Stimulated activated CD4-positive, alpha-beta T cell treated with anti-CD3 and anti-CD28 coated beads, Interleukin-1b, Interleukin-23, amount 100 ng/mL, for 1 hour (primary cell): ENCODE results near the gene GIMD1.
"Not testable (repeated sequence)": the region's sequence is repeated elsewhere in the genome, so short reads cannot be mapped to it uniquely, and the experiment has no call there.

Experiments
- DNase-seq, 2 donors: peaks; one replicate each; pipeline ENCODE4 v3.0.0-alpha.2; 2020; ENCODE audit warnings: low read depth in 2 of 2

Gene GIMD1

DNA sequence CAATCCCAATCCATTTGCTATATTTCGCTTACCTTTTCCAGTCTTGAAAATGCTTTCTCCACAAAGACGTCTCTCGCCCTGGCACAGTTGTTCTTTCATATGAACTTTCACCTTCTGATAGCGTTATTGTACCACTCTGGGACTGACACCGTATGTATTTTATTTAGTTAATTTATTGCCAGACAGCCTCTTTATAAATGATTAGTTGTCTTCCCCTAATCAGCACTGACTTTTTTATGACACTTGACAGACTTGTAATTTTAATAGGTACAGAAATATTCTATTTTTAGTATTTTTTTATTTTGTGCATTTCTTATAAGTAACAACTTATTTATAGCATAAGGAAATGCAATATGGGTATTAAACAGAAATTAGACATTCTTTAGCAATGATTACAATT lies at the start of gene GIMD1:
Gene GIMD1, minus strand, starts transcription at position 101 of the 400 bp plus-strand sequence. CDS start 1,343 bp downstream, outside the sequence.
- no peak for DNase-seq

DNA sequence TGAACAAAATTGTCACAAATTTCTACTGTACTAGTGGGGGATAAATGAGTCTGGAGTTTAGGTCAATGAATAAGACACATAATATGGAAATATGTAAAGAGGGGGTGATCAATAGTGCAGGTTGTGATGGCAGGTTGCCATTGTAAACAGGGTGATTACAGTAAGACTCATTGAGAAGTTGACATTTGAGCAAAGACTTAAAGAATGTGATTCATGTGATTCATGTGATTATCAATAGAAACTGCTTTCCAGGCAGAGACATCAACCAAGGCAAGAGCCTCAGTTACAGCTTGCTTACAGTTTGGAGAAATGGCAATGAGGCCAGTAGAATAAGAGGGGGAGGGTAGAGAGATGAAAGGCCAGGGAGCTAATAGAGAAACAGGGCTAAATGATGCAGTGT lies 45.8 kb upstream of the GIMD1 start:
- DNase-seq: no peak

DNA sequence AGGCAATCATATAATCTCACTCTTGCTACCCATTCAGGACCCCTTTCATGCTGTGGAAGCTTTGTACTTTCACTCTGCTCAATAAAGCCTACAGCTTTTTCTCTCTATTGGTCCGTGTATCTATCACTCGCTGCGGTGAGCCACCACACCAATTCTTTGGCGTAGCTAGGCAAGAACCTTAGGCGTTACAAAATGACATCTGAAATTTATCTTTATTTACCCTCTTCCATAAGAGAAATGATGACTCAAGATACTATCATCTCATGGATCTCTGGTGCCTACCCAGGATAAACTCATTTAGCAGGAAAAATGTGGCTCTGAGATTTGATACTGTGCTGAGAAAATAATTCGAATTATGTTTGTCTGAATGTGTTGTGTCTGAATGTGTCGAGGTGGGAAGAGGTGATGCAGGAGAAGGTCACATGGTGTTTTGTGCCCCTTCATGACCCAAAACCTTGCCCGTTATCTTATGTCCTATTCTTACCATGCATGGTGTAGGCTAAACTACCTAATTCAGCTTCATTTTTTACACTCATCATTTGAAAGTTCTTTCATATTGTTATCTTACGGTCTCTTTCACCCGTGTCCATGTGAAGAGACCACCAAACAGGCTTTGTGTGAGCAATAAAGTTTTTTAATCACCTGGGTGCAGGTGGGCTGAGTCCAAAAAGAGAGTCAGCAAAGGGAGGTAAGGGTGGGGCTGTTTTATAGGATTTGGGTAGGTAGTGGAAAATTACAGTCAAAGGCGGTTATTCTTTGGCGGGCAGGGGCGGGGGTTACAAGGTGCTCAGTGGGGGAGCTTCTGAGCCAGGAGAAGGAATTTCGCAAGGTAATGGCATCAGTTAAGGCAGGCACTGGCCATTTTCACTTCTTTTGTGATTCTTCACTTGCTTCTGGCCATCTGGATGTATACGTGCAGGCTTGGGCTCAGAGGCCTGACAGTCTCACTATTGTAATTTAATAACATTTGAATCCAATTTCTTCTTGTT lies 41.6 kb upstream of the GIMD1 start:
- no peak for DNase-seq

DNA sequence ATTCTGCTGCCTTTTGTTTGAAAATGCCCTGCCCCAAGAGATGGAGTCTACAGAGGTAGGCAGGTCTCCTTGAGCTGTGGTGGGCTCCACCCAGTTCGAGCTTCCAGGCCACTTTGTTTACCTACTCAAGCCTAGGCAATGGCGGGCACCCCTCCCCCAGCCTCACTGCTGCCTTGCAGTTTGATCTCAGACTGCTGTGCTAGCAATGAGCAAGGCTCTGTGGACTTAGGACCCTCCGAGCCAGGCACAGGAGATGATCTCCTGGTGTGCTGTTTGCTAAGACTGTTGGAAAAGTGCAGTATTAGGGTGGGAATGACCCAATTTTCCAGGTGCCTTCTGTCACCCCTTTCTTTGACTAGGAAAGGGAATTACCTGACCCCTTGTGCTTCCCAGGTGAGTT lies 39.4 kb upstream of the GIMD1 start:
- DNase-seq: not testable (repeated sequence)

DNA sequence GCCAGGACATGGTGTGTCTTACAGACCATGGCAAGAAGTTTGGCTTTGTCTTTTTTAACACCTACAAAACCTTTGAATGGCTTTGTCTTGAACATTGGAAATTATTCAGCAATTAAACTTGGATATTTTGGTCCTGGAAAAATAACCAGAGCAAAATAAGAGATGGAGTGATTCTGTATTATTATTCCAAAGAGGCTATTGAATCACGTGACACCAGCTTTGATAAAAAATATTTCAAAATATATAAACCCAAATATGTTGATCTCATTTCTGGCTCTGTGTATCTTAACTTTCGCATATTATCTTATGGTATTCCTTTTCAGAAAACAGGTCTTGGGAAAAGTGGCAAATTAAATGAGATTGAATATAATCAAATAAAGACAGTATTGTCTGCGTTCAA lies 32.6 kb upstream of the GIMD1 start:
- no peak for DNase-seq

DNA sequence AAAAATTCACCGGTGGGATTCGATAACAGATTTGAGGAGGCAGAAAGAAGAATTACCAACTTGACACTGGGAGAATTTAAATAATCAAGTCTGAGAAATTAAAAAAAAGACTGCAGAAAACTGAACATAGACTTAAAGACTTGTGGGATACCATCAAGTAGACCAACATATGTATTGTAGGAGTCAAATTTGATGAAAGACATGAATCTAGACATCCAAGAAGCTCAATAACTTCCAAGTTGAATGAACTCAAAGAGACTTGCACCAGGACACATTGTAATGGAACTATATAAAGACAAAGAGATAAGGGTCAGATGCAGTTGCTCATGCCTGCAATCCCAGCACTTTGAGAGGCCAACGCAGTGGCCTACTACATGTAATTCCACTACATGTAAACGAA lies 30.3 kb upstream of the GIMD1 start:
- DNase-seq: not testable (repeated sequence)

DNA sequence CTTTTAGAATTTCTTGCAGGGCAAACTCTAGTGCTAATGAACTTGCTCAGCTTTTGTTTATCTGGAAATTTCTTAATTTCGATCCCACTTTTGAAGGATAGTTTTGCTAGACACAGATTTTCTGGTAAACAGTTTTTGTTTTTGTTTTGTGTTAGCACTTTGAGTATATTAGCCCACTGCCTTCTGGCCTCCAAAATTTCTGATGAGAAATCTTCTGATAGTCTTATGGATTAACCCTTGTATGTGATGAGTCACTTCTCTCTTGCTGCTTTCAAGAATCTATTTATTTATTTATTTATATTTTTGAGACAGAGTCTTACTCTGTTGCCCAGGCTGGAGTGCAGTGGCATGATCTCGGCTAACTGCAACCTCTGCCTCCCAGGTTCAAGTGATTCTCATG lies 27.0 kb upstream of the GIMD1 start:
- DNase-seq: no peak

DNA sequence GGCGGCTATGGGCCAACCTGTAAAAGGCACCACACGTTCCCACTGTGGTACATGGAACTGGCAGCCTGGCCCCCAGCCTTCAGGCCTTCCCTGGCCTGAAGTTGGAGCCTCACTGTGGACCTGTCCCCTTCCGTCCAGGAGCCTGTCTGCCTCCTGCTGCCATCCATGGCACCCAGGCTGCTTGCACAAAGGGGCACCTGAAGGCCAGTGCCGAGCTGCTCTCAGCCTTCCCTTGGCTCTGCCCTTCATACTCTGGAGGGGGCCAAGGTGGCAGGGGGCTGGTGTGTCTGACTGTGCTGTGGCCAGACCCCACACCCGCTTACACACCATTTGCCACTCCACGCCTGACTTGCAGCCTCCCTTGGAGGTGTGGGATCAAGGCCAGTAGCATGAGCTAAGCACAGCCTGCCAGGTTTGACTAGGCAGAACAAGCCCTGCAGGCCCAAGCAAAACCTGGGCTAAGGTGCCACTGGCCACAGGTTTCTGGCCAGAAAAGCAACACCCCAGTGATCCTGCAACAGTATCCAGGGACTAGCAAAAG lies 17.3 kb upstream of the GIMD1 start:
- DNase-seq: no peak

DNA sequence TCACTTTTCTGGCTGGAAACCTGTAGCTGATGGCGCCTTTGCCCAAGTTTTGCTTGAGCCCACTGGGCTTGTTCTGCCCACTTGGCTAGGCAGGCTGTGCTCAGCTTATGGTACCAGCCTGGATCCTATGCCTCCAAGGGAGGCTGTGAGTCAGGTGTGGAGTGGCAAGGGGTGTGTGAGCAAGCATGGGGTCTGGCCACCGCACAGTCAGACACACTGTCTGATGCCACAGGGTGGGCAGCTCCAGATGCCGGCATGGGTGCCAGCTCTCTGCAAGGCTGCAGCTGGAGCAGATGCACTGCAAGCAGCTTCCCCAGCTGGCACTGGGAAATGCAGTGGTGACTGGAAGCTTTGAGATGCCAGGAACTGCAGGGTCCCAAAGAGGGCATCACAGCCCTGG lies 16.3 kb upstream of the GIMD1 start:
- no peak for DNase-seq

DNA sequence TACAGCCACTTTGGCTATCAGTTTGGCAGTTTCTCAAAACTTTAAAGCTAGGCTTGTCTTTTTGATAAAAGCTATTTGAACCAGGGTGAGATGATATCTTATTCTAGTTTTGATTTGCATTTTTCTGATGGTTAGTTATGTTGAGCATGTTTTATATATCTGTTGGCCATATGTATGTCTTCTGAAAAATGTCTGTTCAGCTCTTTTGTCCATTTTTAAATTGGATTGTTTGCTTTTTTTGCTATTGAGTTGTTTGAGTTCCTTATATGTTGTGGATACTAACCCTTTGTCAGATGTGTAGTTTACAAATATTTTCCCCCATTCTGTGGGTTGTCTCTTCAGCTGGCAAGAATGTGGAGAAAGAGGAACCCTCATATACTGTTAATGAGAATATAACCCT lies 11.6 kb upstream of the GIMD1 start:
- DNase-seq: no peak

DNA sequence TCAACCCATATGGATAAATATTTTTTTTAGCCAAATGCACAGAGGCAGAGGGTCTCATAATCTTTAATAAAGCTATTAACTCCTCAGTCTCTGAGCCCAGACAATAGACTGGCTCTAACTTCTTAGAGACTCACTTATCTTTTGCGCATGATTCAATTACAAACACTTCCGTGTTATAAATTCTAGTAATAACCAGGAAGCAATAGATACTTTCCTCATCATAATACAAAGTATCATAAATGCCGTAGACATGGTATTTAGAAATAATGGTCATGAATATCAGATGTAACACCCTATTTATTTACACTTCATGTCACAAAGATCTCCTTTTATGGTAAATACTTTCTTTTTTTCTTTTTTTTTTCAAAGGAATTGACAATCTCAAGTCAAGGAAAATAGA lies 4.4 kb upstream of the GIMD1 start:
- DNase-seq: no peak

DNA sequence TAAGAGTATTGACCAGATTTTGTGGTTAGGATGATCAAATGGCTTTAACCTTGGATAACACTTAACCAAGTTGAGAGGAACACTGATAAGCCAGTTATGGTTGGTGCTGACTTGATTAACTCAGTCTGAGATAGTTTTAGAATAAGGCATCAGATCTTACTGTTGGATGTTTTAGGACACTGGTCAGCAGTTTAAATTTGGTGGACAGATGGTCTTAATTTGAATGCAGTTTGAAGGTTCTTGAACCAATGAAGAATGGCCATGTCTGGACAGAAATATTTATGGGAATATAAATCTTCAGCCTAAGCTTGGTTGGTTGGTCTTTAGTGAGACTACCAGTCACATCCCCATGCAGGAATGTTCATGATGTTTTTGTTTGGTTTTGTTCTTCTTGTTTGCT lies 2.6 kb upstream of the GIMD1 start:
- no peak for DNase-seq

DNA sequence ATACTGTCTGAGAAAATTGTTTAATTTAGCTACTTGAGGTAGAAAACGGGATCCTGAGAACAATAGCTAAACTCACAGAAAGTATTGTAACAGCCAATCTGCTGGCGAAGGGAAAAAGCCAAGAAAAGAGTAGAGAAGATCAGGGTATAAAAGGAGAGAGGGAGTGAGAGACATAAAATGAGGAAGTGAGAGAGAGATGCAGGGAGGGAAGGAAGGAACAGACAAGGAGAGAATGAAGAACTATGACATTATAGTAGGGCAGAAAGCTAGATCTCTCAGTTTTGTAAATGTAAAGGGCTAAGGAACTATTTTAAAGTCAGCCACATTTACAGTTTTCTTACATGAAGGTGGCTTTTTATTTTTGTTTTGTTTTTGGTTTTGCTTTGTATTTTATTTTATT lies 1.6 kb upstream of the GIMD1 start:
- no peak for DNase-seq

DNA sequence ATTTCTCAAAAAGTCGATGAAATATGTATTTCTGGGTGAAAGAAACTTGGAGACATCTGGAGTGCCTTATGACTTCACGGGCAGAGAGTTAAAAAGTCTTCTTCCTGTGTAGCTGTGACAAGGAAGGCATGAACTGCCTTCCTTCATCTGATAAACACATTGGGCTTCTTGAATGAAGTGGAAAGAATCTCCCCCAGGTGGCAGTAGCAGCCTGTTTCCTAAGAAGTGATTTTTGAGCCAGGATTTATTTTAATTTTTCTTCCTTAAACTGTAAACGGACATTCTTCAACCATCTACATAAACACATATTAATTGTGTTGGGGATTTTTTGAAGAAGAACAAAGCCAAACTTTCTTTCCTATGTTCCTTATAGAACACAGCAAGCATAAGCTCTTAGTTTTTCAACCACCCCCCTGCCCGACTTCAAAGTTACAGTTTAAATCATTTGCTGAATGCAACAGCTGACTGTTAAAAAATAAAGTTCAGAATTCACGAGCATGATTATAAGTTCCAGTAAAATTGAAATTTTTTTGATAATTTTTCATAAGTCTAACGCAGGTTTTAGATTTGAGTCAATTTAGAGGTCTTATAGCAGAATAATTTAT lies 980 bp upstream of the GIMD1 start:
- no peak for DNase-seq

DNA sequence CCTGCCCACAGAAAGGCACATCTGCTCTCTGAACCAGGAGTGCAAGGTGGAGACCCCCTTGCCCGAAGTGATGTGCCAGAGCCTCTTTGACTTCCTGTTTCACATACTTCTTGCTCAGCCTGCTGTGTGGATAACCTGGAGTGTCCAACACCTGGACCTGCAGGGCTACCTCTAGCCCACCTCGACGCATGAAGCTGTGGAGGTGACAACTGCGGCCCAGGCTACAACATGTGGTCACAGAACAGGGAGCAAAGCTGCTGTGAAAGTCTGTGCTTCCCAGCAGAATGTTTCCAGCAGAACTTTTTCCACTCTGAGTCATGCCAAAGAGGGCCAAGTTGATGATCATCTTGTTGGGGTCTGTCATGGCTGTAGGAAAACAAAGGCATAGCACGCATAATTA lies 1.5 kb downstream of the GIMD1 start:
- no peak for DNase-seq

DNA sequence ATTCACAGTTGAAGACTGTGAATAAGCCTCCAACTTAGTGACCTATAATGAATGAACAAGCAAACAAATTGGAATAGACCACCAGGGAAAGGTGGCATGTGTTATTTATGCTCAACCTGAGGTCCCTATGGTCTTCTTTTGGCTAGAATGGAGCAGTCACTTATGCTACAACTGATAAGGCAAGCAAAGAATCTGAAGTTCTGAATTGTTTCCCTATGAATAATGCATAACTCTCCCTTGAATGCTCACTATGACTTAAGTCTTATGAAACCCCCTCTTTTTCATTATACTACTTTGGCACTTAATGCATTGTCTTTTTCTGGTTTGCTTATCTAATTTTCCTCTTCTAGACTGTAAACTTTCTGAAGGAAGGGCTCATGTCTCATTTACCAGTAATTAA lies 2.6 kb downstream of the GIMD1 start:
- DNase-seq: no peak

DNA sequence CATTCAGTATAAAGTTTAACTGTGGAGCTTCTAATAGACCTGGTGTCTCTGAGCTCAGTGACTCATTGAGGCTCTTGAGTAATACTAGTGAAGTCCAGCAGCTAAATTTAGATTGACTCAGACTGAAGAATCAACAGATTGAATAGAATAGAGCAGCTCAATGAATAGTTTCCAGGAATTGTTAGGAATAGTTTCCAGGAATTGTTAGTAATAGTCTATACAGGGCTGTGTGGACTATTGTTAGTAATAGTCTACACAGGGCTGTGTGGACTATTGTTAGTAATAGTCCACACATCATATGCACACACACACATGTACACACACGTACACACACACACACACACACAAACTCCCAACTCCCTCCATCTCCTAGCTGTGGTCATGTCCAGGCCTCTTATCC lies 3.0 kb downstream of the GIMD1 start:
- no peak for DNase-seq

DNA sequence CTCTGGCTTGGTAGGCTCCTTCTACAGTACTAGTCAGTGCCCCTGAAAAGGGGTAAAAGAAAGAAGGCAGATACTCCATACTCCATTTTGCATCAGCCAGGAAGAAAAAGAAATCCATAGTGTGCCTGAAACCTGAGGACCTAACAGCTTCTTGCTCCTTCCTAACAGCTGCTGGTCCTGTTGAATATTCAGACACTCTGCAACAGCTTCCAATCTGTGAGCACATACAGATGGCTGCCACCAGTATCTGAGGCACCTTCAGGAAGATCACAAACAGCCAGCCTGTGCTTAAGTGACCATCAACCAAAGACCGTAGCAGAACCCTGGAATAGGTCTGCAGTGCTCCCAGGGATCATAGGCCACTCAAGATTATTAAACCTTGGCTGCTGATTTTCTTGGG lies 4.3 kb downstream of the GIMD1 start:
- no peak for DNase-seq

DNA sequence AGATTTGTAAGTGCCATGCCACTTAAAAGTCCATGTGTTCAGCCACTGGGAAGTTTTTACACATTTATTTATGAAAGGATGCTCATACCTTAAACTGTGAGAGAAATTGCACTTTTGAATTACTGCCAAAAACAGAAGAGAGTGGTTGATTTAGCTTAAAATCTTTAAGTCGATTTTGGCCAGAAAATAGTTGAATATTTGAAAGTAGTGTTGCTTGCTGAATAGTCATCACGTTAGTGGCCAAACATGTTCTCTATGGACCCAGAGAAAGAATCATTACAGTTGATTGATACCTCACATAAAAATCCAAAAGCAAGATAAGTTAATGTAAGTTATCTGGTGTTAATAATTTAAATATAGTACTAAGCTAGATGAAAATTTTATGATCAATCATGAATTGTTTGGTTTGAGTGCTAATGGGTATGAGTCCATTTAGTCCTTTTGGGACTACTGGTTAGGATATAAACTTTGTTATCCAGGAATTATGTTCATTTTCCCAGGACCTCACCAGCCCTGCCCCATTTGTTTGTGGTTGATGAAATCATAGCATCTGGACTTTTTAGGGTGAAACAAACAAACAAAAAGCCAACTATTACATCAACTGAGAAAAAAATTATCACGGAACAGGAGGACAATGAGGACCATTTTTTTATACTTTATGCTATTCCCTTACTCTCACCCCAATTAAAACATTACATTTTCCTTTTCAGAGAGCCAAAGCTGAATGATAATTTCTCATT lies 6.3 kb downstream of the GIMD1 start:
- DNase-seq: no peak

DNA sequence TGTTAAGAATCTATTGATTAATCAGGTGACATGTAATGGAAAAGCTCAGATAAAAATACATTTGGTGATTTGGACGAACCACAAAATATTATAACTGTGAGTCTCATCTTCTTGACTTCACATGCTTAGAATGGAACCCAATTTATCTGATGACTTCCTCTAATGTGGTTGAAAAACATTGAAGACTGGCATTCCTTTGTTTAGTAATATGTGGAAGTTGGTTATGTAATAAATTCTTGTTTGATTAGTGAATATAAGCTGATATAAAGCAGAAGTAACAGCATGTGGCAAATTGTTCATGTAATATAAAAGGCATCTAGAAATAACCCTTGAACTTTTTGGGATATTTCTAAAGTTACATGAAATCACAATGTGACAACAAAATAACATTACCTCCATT lies 9.7 kb downstream of the GIMD1 start:
- DNase-seq: no peak

DNA sequence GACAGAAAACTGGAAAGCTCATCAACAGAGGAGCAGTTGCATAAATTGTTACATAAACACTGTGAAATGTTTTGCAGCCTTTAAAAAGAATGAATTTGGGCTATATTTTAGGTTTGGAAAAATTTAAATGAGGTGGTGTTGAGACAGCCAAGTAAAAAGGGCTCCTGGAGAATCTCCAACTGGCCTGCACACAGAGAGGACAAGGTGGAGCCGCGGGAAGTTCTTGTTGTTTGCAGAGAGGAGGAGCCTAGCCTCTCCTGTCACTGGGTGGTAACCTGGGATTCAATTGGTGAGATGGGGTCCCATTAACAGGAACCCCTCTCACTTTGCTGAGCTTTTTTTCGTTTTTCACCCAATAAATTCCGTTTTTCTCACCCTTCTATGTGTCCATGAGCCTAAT lies 13.4 kb downstream of the GIMD1 start:
- DNase-seq: no peak

DNA sequence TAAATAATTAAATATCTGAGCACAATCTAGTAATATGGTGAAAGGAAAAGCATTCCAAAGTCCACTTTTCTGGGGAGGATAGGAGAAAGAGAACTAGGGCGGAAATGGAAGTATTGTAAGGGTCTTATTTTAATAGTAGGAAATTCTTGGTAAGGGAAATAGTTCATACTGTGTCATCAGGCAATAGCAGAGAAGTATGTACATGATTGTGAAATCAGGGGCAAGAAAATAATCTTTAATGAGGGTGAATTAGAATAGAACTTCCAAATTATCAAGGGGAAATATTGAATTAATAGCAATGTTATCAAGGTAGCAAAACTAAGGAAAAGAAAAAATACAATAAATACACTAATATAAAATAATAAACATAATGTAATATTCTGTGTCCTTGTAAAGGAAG lies 14.8 kb downstream of the GIMD1 start:
- no peak for DNase-seq
